Hepatocyte (in vitro differentiated cells): ENCODE results near the gene ABCA5. TPM values are rescaled to one million over a fixed set of nuclear protein-coding genes. Genes with fewer than 3 reads are reported as not detected.

Experiments
- DNase-seq: peaks from one replicate; pipeline ENCODE4 v3.0.0-alpha.2; 2016; ENCODE audit warnings: low spot score
- H2AFZ ChIP-seq: fragments of 200-600 bp; sonication (generic); 2 replicates; pipeline ENCODE4 v1.6.0; 2016; ENCODE audit warnings: antibody characterized with exemption, mild to moderate bottlenecking
- H3K27ac ChIP-seq: fragments of 200-600 bp; sonication (generic); 2 replicates; pipeline ENCODE4 v1.5.1; 2016; ENCODE audit warnings: mild to moderate bottlenecking
- H3K27me3 ChIP-seq: fragments of 200-600 bp; sonication (generic); 2 replicates; pipeline ENCODE4 v1.6.1; 2016
- H3K36me3 ChIP-seq: fragments of 200-600 bp; sonication (generic); replicated peaks from 2 replicates; pipeline ENCODE4 v1.5.1; 2016; ENCODE audit warnings: low read depth; ENCODE audit not compliant: insufficient read depth
- H3K4me1 ChIP-seq: fragments of 200-600 bp; sonication (generic); 2 replicates; pipeline ENCODE4 v1.5.1; 2016; ENCODE audit warnings: mild to moderate bottlenecking, moderate library complexity; ENCODE audit not compliant: insufficient read depth
- H3K4me2 ChIP-seq: fragments of 200-600 bp; sonication (generic); 2 replicates; pipeline ENCODE4 v1.6.0; 2016
- H3K4me3 ChIP-seq: fragments of 200-600 bp; sonication (generic); 2 replicates; pipeline ENCODE4 v1.5.1; 2016; ENCODE audit warnings: mild to moderate bottlenecking
- H3K79me2 ChIP-seq: fragments of 200-600 bp; sonication (generic); 2 replicates; pipeline ENCODE4 v1.6.0; 2017; ENCODE audit warnings: mild to moderate bottlenecking
- H3K9me2 ChIP-seq: fragments of 200-600 bp; sonication (generic); replicated peaks from 2 replicates; pipeline ENCODE4 v1.6.0; 2017; ENCODE audit warnings: mild to moderate bottlenecking; ENCODE audit not compliant: insufficient read depth
- H3K9me3 ChIP-seq: fragments of 200-600 bp; sonication (generic); 2 replicates; pipeline ENCODE4 v1.5.1; 2016; ENCODE audit warnings: low read depth, mild to moderate bottlenecking
- H4K20me1 ChIP-seq: fragments of 200-600 bp; sonication (generic); 2 replicates; pipeline ENCODE4 v1.6.0; 2016; ENCODE audit warnings: mild to moderate bottlenecking; ENCODE audit not compliant: insufficient read depth, poor library complexity, severe bottlenecking
- CTCF ChIP-seq: fragments of 200-600 bp; sonication (generic); IDR thresholded peaks from 2 replicates; pipeline ENCODE4 v1.5.1; 2016; ENCODE audit warnings: antibody characterized with exemption, mild to moderate bottlenecking; ENCODE audit not compliant: poor library complexity
- EZH2 ChIP-seq: fragments of 200-600 bp; sonication (generic); IDR thresholded peaks from 2 replicates; pipeline ENCODE4 v1.6.1; 2016; ENCODE audit warnings: antibody characterized with exemption, mild to moderate bottlenecking, borderline replicate concordance
- EZH2phosphoT487 ChIP-seq: fragments of 200-600 bp; sonication (generic); IDR thresholded peaks from one replicate; pipeline ENCODE4 v1.6.1; 2018; ENCODE audit warnings: antibody characterized with exemption, mild to moderate bottlenecking, low read depth, moderate library complexity; ENCODE audit not compliant: unreplicated experiment, severe bottlenecking
- WGBS: methylation state at CpG from one replicate; pipeline ENCODE4 v1.1.6; 2016; ENCODE audit warnings: low lambda C conversion rate; ENCODE audit errors: missing lambda C conversion rate; 5-methylcytosine and 5-hydroxymethylcytosine counted together
- polyA plus RNA-seq: library from polyadenylated mRNA; unstranded; fragments of >200 nt; fragmentation: Nextera tagmentation; extraction: Ambion mirVana; gene quantifications from 2 replicates; pipeline ENCODE4 v1.2.1, GENCODE V29; 2016
- total RNA-seq: library from RNA; depleted of rRNA; stranded (reverse); fragments of >200 nt; gene quantifications from 2 replicates; pipeline ENCODE4 v1.2.3, GENCODE V29; 2014

ABCA5 gene
- total and polyA plus RNA-seq, 2 experiments from 2014 or later: 22.4 to 59.8 TPM

- Histone ChIP-seq H2AFZ (no peak overlapping the region), H3K4me1 (no peaks in the 10 kb centered on the region), H3K27me3 (peaks cover 12% of the 10 kb centered on the region), H3K79me2 (no peaks in the 10 kb centered on the region), H3K4me2 (no peak overlapping the region), H4K20me1 (no peaks in the 10 kb centered on the region), H3K9me2 (no peaks in the 10 kb centered on the region), H3K9me3 (no peaks in the 10 kb centered on the region), H3K36me3 (no peaks in the 10 kb centered on the region), H3K27ac (no peak overlapping the region), H3K4me3 (no peak overlapping the region)
- TF ChIP-seq CTCF: no peak
- DNase-seq: no peak
- WGBS: 47% methylated on average over 2 of the region's 2 CpGs
Measured at GRCh38 chr17:69331756-69332155, 4.8 kb upstream of the ABCA5 start.

- no peak for TF ChIP-seq EZH2
- TF ChIP-seq EZH2phosphoT487: no peak
- TF ChIP-seq CTCF: no peak
- H3K36me3 ChIP-seq: no peaks in the 10 kb centered on the region
- DNase-seq: peak; percentile 42
- peak overlapping the region; percentile 77 for H3K4me2 ChIP-seq
- H3K27ac ChIP-seq: peak overlapping the region; percentile 90
- no peaks in the 10 kb centered on the region for H3K9me3 ChIP-seq
- H3K9me2 ChIP-seq: no peaks in the 10 kb centered on the region
- peaks cover under 1% of the 10 kb centered on the region for H3K27me3 ChIP-seq
- peaks cover 20% of the 10 kb centered on the region for H3K79me2 ChIP-seq
- peak overlapping the region; percentile 88 for H2AFZ ChIP-seq
- peaks cover 5% of the 10 kb centered on the region for H3K4me1 ChIP-seq
- 2% methylated on average over 28 of the region's 51 CpGs for WGBS
- H4K20me1 ChIP-seq: no peaks in the 10 kb centered on the region
- peak overlapping the region; percentile 79 for H3K4me3 ChIP-seq
Measured at GRCh38 chr17:69326377-69327059, 415 bp downstream of the ABCA5 start.

DNA sequence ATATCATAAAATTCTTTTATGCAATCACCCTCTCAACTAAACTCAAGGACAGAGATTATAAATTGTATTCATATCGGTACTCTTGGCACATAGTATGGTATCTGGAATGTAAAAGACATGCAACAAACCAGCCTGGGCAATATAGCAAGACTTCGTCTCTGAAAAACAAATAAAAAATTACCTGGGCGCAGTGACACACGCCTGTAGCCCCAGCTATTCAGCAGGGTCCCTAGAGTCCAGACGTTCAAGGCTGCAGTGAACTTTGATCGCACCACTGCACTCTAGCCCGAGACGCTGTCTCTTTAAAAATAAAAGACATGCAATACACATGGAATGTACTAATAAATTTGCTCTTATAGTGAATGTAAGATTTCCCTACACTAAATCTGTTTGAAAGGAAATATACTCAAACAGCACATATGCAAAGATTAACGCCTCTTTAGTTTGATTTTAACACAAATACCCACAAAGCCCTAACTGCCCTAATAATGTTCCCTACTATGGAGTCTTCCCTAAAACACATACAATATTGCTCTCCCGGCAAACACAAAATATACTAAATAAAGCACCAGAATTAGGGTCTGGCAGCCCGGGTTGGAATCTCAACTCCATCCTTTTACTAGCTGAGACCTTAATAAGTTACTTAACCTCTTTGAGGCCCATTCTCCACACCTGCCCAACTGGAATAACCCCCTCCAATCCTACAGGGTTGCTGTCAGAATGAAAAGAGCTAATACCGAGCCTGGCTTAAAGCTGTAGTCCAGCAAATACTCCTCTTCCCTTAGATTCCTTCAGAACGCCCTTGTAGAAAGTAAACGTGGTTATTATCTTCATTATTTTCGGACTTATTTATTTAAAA is 1.2 kb downstream of the ABCA5 start:
- Histone ChIP-seq H3K9me3 (no peaks in the 10 kb centered on the region), H2AFZ (peak overlapping the region; percentile 88), H3K36me3 (no peaks in the 10 kb centered on the region), H3K4me3 (peak overlapping the region; percentile 79), H4K20me1 (no peaks in the 10 kb centered on the region), H3K9me2 (no peaks in the 10 kb centered on the region), H3K27me3 (no peaks in the 10 kb centered on the region), H3K4me1 (peaks cover 5% of the 10 kb centered on the region), H3K27ac (peak overlapping the region; percentile 90), H3K4me2 (peak overlapping the region; percentile 77), H3K79me2 (peaks cover 22% of the 10 kb centered on the region)
- DNase-seq: peak; percentile 41
- 39% methylated on average over 15 of the region's 15 CpGs for WGBS
- TF ChIP-seq EZH2phosphoT487: no peak
- TF ChIP-seq EZH2: no peak
- no peak for TF ChIP-seq CTCF
